OCI-LY1 (cell line): ENCODE data around the gene SH3D19.
"Not testable (repeated sequence)": the region's sequence is repeated elsewhere in the genome, so short reads cannot be mapped to it uniquely, and the experiment has no call there.

Source experiments
- H2AFZ ChIP-seq: fragments of 200-600 bp; sonication (generic), shearing (Covaris generic); 2 replicates; pipeline ENCODE4 v1.6.0; 2014; ENCODE audit warnings: antibody characterized with exemption, mild to moderate bottlenecking, low read length
- H3F3A ChIP-seq: fragments of 200-600 bp; sonication (generic), shearing (Covaris generic); 2 replicates; pipeline ENCODE4 v1.6.0; 2014; ENCODE audit warnings: mild to moderate bottlenecking, antibody characterized with exemption, low read length, moderate library complexity; ENCODE audit not compliant: insufficient read depth
- H3K27ac ChIP-seq: fragments of 200-600 bp; sonication (generic); 2 replicates; pipeline ENCODE4 v1.5.1; 2014; ENCODE audit warnings: low read length, mixed run types, mild to moderate bottlenecking, low read depth; ENCODE audit not compliant: poor library complexity, severe bottlenecking
- H3K27me3 ChIP-seq: fragments of 200-600 bp; sonication (generic); 2 replicates; pipeline ENCODE4 v1.6.0; 2014; ENCODE audit warnings: antibody characterized with exemption, mild to moderate bottlenecking, low read length, moderate library complexity; ENCODE audit not compliant: insufficient read depth
- H3K36me3 ChIP-seq: fragments of 200-600 bp; sonication (generic); 2 replicates; pipeline ENCODE4 v1.6.1; 2014; ENCODE audit warnings: mild to moderate bottlenecking, antibody characterized with exemption, low read length, moderate library complexity, mixed read lengths; ENCODE audit not compliant: insufficient read depth
- H3K4me1 ChIP-seq: fragments of 200-600 bp; sonication (generic); 2 replicates; pipeline ENCODE4 v1.5.1; 2014; ENCODE audit warnings: mild to moderate bottlenecking, low read length, moderate library complexity; ENCODE audit not compliant: insufficient read depth, severe bottlenecking
- H3K4me2 ChIP-seq: fragments of 200-600 bp; sonication (generic), shearing (Covaris generic); 2 replicates; pipeline ENCODE4 v1.6.1; 2014; ENCODE audit warnings: low read length
- H3K4me3 ChIP-seq: fragments of 200-600 bp; sonication (generic); 2 replicates; pipeline ENCODE4 v1.5.1; 2014; ENCODE audit warnings: low read length, low read depth, mild to moderate bottlenecking, mixed read lengths; ENCODE audit not compliant: poor library complexity, severe bottlenecking
- H3K79me2 ChIP-seq: fragments of 200-600 bp; shearing (Covaris generic); 2 replicates; pipeline ENCODE4 v1.6.1; 2016; ENCODE audit warnings: mixed run types, low read length, mixed read lengths; ENCODE audit not compliant: insufficient read depth
- H3K9ac ChIP-seq: fragments of 200-600 bp; sonication (generic), shearing (Covaris generic); 2 replicates; pipeline ENCODE4 v1.6.1; 2014; ENCODE audit warnings: mild to moderate bottlenecking, low read length, mixed read lengths
- H3K9me2 ChIP-seq: fragments of 200-600 bp; sonication (generic), shearing (Covaris generic); 2 replicates; pipeline ENCODE4 v1.6.1; 2014; ENCODE audit warnings: low read depth, mild to moderate bottlenecking, low read length, mixed read lengths
- H3K9me3 ChIP-seq: fragments of 200-600 bp; shearing (Covaris generic); 2 replicates; pipeline ENCODE4 v1.6.1; 2014; ENCODE audit warnings: low read length, mixed read lengths
- H4K20me1 ChIP-seq: fragments of 200-600 bp; sonication (generic), shearing (Covaris generic); 2 replicates; pipeline ENCODE4 v1.6.0; 2016; ENCODE audit warnings: mild to moderate bottlenecking, low read length; ENCODE audit not compliant: insufficient read depth
- EZH2 ChIP-seq: fragments of 200-600 bp; sonication (generic), shearing (Covaris generic); IDR thresholded peaks from 2 replicates; pipeline ENCODE4 v1.8.0; 2017; ENCODE audit warnings: borderline replicate concordance, mixed run types, mild to moderate bottlenecking, antibody characterized with exemption, low read length, moderate library complexity, mixed read lengths
- TF ChIP-seq, protein P1 (sequence below): fragments of 200-600 bp; sonication (generic), shearing (Covaris generic); IDR thresholded peaks from 2 replicates; pipeline ENCODE4 v1.5.1; 2017; ENCODE audit warnings: mild to moderate bottlenecking, antibody characterized with exemption, low read length, moderate library complexity, mixed read lengths

The SH3D19 gene

DNA sequence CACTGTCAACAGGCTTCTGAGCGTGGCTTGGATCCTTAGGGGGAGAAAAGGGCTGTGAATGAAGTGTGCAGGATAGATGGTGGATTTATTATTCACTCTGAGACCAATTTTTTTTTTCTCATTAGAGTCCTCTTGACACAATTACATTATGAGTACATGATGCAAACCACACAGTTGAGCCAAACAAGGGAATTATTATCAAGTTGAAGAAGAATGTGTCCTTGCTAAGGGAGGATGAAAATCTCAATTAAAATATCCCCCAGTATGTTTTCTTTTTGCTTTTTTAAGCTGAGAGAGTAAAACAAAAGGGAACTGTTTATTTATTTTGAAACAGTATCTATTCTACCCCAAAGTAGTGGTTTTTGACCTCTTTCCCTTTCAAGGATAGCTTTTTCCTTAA, 185.6 kb downstream of the SH3D19 start:
- Histone ChIP-seq H3K9me3 (no peaks in the 10 kb centered on the region), H3K9ac (no peak overlapping the region), H3K27me3 (no peaks in the 10 kb centered on the region), H3F3A (no peaks in the 10 kb centered on the region), H3K4me2 (no peak overlapping the region), H3K79me2 (no peaks in the 10 kb centered on the region), H3K4me3 (no peak overlapping the region), H3K4me1 (no peaks in the 10 kb centered on the region), H2AFZ (no peak overlapping the region), H3K9me2 (no peaks in the 10 kb centered on the region), H4K20me1 (no peaks in the 10 kb centered on the region), H3K27ac (no peak overlapping the region), H3K36me3 (no peaks in the 10 kb centered on the region)
- no peak for TF ChIP-seq EZH2
- TF ChIP-seq, protein P1, sequence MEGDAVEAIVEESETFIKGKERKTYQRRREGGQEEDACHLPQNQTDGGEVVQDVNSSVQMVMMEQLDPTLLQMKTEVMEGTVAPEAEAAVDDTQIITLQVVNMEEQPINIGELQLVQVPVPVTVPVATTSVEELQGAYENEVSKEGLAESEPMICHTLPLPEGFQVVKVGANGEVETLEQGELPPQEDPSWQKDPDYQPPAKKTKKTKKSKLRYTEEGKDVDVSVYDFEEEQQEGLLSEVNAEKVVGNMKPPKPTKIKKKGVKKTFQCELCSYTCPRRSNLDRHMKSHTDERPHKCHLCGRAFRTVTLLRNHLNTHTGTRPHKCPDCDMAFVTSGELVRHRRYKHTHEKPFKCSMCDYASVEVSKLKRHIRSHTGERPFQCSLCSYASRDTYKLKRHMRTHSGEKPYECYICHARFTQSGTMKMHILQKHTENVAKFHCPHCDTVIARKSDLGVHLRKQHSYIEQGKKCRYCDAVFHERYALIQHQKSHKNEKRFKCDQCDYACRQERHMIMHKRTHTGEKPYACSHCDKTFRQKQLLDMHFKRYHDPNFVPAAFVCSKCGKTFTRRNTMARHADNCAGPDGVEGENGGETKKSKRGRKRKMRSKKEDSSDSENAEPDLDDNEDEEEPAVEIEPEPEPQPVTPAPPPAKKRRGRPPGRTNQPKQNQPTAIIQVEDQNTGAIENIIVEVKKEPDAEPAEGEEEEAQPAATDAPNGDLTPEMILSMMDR = no peak

DNA sequence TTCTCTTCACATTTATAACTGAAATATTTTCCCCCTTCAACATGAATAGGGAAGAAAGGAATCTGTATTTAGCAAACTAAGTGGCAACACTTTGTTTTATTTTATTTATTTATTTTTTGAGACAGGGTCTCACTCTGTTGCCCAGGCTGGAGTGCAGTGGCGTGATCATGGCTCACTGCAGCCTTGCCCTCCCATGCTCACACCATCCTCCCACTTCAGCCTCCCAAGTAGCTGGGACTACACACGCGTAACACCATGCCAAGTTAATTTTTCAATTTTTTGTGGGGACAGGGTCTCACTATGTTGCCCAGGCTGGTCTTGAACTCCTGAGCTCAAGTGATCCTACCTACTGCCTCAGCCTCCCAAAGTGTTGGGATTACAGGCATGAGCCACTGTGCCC, 189.4 kb downstream of the SH3D19 start:
- H3K36me3 ChIP-seq, H3F3A ChIP-seq, H3K4me1 ChIP-seq, H4K20me1 ChIP-seq, H3K79me2 ChIP-seq, H3K9me3 ChIP-seq, H3K9me2 ChIP-seq, H2AFZ ChIP-seq, H3K4me2 ChIP-seq, H3K9ac ChIP-seq, H3K4me3 ChIP-seq, H3K27me3 ChIP-seq, H3K27ac ChIP-seq: not testable (repeated sequence)

DNA sequence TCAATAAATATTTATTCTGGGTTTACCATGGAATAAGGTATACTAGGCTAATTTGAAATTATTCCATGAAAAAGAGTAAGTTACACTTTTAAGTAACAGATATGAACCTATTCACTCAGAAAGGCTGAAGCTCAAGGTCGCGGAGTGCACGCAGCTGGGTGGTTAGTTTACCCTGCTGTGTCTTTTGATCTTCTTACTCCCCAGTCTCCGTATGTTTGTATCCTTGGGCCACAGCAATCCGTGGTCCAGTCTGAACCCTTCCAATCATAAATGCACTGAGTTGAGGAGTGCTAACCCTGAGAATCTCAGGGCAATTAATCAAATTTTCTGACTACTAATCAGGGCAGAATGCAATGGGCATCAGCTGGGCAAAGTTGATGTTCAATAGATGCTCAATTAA, 192.1 kb downstream of the SH3D19 start:
- Histone ChIP-seq H3K4me3 (no peak overlapping the region), H3K4me1 (no peaks in the 10 kb centered on the region), H3K4me2 (no peak overlapping the region), H3K27ac (no peak overlapping the region), H3K36me3 (no peaks in the 10 kb centered on the region), H3K27me3 (0 out of 2 replicates have a peak, but pooled peaks cover 3% of the 10 kb centered on the region), H2AFZ (no peak overlapping the region), H4K20me1 (no peaks in the 10 kb centered on the region), H3K9me3 (no peaks in the 10 kb centered on the region), H3F3A (no peaks in the 10 kb centered on the region), H3K9ac (no peak overlapping the region), H3K79me2 (no peaks in the 10 kb centered on the region), H3K9me2 (no peaks in the 10 kb centered on the region)
- TF ChIP-seq, protein P1 = no peak
- no peak for TF ChIP-seq EZH2

DNA sequence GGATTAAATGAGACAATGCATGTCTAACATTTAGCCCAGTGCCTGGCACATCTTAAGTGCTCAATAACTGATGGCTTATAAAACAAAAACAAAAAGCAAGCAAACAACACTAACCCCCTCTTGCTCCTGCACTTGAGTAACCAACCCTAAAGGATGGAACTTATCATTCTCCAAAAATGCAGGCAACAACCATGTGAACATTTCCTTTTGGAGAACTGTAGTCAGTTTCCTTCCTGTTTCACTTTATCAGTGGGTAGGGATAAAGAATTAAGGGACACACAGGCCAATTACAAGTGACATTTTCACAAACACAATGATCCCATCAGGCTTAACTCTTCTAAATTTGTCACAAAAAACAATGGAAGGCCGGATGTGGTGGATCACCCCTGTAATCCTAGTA, 195.6 kb downstream of the SH3D19 start:
- Histone ChIP-seq H3K4me1 (no peaks in the 10 kb centered on the region), H3F3A (no peaks in the 10 kb centered on the region), H2AFZ (no peak overlapping the region), H3K27ac (no peak overlapping the region), H3K9me3 (no peaks in the 10 kb centered on the region), H3K79me2 (no peaks in the 10 kb centered on the region), H3K36me3 (no peaks in the 10 kb centered on the region), H4K20me1 (no peaks in the 10 kb centered on the region), H3K27me3 (0 out of 2 replicates have a peak, but pooled peaks cover 3% of the 10 kb centered on the region), H3K4me2 (no peak overlapping the region), H3K9ac (no peak overlapping the region), H3K9me2 (no peaks in the 10 kb centered on the region), H3K4me3 (no peak overlapping the region)
- no peak for TF ChIP-seq EZH2
- TF ChIP-seq, protein P1 = no peak
